Mesothelial cell of epicardium (in vitro differentiated cells): ENCODE data around the gene TAS1R3. TPM values are rescaled to one million over a fixed set of nuclear protein-coding genes. Genes with fewer than 3 reads are reported as not detected.

Experiments used
- DNase-seq, 2 experiments: peaks; one replicate each; pipeline ENCODE4 v3.0.0; 2021; ENCODE audit warnings: low spot score in 2 of 2; ENCODE audit not compliant: unreplicated experiment in 2 of 2
- H3K27ac Mint-ChIP-seq: 2 replicates; pipeline ENCODE4 v1.8.0; 2021; ENCODE audit warnings: mixed read lengths
- H3K27me3 Mint-ChIP-seq: 2 replicates; pipeline ENCODE4 v1.8.0; 2021; ENCODE audit warnings: low read depth, mixed read lengths
- H3K36me3 Mint-ChIP-seq: 2 replicates; pipeline ENCODE4 v1.8.0; 2021; ENCODE audit warnings: mixed read lengths
- H3K4me1 Mint-ChIP-seq: 2 replicates; pipeline ENCODE4 v1.8.0; 2021; ENCODE audit warnings: mixed read lengths
- H3K4me3 Mint-ChIP-seq: 2 replicates; pipeline ENCODE4 v1.8.0; 2021; ENCODE audit warnings: mild to moderate bottlenecking, moderate library complexity, mixed read lengths
- H3K9me3 Mint-ChIP-seq: 2 replicates; pipeline ENCODE4 v1.8.0; 2021; ENCODE audit warnings: mixed read lengths
- CTCF ChIP-seq: fragments of 200-600 bp; sonication (generic); IDR thresholded peaks from one replicate; pipeline ENCODE4 v1.5.0; 2021; ENCODE audit warnings: antibody characterized with exemption; ENCODE audit not compliant: unreplicated experiment
- total RNA-seq: library from RNA; stranded (reverse); gene quantifications from 3 replicates; pipeline ENCODE4 v1.2.1, GENCODE V29; 2021

Gene TAS1R3
- total RNA-seq, 1 donor from 2014 or later: 0.98 TPM

DNA sequence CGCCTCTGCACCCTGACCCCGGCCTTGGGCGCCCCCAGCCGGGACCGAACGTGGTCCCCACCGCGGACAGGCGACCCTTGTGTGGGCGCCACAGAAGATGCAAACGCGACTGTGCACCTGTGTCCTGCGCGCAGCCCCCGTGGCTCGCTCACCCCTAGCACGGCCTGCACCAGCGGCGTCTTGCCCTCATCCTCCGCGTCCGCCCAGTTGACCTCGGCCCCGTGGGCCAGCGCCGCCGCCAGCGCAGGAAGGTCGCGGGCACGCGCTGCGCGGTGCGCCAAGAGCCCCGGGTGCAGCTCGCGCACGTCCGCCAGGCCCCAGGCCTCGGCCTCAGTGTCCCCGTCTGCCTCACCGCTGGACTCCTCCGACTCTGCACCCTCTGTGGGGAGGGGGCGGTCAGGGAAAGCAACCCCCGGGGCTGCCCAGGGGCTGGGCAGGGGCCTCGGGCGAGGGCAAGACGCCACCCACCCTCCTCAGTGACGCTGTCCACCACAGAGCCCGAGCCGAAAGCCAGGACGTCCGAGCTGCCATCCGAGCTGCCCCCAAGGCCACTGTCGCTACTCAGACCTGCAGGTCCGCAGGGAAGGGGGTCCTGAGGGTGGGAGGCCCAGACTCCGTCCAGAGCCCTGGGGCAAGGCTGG lies 36.7 kb upstream of the TAS1R3 start:
- H3K27me3 Mint-ChIP-seq: peaks cover 2% of the 10 kb centered on the region
- no peak for TF ChIP-seq CTCF
- no peaks in the 10 kb centered on the region for H3K9me3 Mint-ChIP-seq
- H3K36me3 Mint-ChIP-seq: no peaks in the 10 kb centered on the region
- no peak overlapping the region for H3K4me3 Mint-ChIP-seq
- no peak overlapping the region for H3K27ac Mint-ChIP-seq
- peaks cover 7% of the 10 kb centered on the region for H3K4me1 Mint-ChIP-seq
- no peak for DNase-seq

DNA sequence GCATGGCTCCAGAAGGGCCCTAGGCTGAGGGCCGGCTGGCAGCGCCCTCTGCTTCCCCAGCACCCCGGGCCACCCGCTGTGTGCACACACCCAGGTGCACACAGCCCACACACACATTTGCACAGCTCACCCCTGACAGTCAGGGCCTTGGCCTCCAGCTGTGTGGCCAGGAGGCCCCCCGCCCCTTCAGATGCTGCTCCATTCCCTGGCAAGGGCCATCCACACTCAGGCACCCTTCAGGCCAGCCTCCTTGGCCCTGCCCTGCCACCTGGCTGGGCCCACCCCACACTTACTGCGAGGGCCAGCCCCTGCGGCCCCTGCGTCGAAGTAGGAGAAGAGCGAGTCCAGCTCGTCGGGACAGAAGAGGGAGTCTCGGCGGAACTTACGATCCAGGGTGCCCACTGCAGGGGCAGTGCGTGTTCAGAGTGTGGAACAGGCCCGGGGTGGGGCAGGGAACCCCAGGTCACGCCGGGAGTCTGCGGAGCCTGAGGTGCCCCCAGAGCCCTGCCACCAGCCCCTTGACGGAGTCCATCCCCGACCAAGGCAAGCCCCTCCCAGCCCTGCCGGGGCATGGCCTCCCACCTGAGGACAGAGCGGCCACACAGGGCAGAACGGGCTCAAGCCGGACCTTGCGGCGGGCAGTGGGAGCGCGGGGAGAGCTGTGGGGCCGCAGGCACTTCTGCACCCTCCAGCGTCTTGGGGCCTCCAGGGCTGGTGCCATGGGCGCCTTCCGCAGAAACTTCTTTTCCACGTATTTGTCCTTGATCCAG lies 35.7 kb upstream of the TAS1R3 start:
- no peak overlapping the region for H3K4me3 Mint-ChIP-seq
- no peak for TF ChIP-seq CTCF
- no peaks in the 10 kb centered on the region for H3K9me3 Mint-ChIP-seq
- H3K27me3 Mint-ChIP-seq: no peaks in the 10 kb centered on the region
- peaks cover 7% of the 10 kb centered on the region for H3K4me1 Mint-ChIP-seq
- no peaks in the 10 kb centered on the region for H3K36me3 Mint-ChIP-seq
- no peak overlapping the region for H3K27ac Mint-ChIP-seq
- no peak for DNase-seq

DNA sequence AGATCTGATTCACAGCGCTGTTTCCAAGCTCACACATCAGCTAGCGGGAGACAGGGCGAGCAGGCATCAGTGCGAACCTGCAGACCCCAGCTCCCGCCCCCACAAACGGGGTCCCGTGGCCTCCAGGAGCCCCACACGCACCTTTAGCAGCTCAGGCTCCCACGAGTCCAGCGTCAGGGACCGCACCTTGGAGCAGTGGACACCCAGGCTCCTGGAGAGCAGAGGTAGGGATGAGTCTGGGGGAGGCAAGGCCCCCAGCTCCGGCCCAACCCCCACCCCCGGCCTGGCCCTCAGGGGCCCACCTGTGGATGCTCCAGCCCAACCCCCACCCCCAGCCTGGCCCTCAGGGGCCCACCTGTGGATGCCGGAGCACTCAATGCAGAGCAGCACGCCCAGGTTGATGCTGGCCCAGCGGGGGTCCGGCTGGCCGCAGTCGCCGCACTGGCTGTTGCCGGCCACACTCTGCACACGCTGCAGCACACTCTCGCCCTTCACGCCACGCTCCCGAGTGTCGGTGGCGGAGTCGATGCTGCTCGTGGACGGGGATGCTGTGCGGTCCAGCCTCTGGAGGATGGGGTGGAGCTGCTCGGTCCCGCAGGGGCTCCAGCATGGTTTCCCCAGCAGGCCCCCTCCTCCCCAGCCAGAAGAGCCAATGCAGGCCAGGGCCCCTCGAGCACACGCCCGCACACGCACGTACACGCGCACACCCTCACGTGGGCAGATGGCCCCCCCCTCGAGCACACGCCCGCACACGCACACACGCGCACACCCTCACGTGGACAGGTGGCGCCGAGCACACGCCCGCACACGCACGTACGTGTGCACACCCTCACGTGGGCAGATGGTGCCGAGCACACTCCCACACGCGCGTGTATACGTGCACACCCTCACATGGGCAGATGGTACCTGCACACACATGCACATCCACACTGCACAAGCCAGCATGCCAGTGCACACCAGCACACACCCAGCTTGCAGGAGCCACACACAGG lies 34.7 kb upstream of the TAS1R3 start:
- Mint-ChIP-seq H3K27ac (no peak overlapping the region), H3K9me3 (no peaks in the 10 kb centered on the region), H3K27me3 (no peaks in the 10 kb centered on the region), H3K4me1 (peaks cover 6% of the 10 kb centered on the region), H3K4me3 (no peak overlapping the region), H3K36me3 (no peaks in the 10 kb centered on the region)
- no peak for DNase-seq
- TF ChIP-seq CTCF: no peak

DNA sequence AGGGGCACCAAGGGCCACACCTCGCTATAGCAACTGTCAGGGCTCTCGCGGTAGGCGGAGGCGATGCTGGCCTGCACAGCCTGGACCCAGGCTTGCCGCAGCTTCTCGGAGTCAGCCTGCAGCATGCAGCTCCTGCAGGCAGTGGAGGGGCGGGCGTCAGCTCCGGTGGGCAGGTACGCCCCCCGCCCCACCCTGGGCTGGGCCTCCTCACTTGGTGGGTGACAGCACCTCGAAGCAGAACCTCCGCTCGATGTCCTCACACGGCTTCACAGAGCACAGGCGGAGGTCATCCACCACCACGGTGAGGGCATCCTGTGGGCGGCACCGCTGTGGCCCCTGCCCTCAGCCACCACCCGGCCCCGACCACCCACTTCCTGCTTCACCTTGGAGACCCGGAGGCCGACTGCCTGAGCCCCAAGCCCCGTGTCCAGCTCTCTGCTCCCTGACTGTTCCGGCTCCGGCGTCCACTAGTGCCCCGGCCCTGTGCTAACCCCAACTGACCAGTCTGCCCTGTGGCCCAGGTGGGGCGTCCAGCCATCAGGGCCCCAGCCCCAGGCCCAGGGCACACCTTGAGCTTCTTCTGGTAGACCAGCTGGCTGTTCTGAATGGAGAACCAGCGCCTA lies 33.2 kb upstream of the TAS1R3 start:
- no peaks in the 10 kb centered on the region for H3K9me3 Mint-ChIP-seq
- no peaks in the 10 kb centered on the region for H3K27me3 Mint-ChIP-seq
- no peak for DNase-seq
- TF ChIP-seq CTCF: no peak
- H3K27ac Mint-ChIP-seq: no peak overlapping the region
- H3K36me3 Mint-ChIP-seq: no peaks in the 10 kb centered on the region
- H3K4me1 Mint-ChIP-seq: no peaks in the 10 kb centered on the region
- H3K4me3 Mint-ChIP-seq: no peak overlapping the region
